OCI-LY3 (cell line): ENCODE data around the gene UMODL1.

Experiments
- H2AFZ ChIP-seq: fragments of 200-600, 300-600 bp; shearing (Covaris generic); 2 replicates; pipeline ENCODE4 v1.6.0; 2014; ENCODE audit warnings: antibody characterized with exemption, low read depth, low read length
- H3K27ac ChIP-seq: fragments of 200-600, 300-600 bp; sonication (generic); 2 replicates; pipeline ENCODE4 v1.5.1; 2014; ENCODE audit warnings: mild to moderate bottlenecking, low read length, moderate library complexity, mixed read lengths
- H3K27me3 ChIP-seq: fragments of 200-600, 300-600 bp; sonication (generic); 2 replicates; pipeline ENCODE4 v1.6.1; 2014; ENCODE audit warnings: low read depth, low read length, mixed read lengths
- H3K36me3 ChIP-seq: fragments of 200-600, 300-600 bp; sonication (generic); replicated peaks from 2 replicates; pipeline ENCODE3; 2014; ENCODE audit warnings: low read depth, low read length, mixed read lengths
- H3K4me1 ChIP-seq: fragments of 300-600, 200-600 bp; sonication (generic); 2 replicates; pipeline ENCODE4 v1.6.1; 2014; ENCODE audit warnings: low read length, mixed read lengths
- H3K4me2 ChIP-seq: fragments of 200-600, 300-600 bp; sonication (generic); 2 replicates; pipeline ENCODE4 v1.6.1; 2014; ENCODE audit warnings: low read length, mixed read lengths
- H3K4me3 ChIP-seq: fragments of 300-600, 200-600 bp; sonication (generic); 2 replicates; pipeline ENCODE4 v1.5.1; 2014; ENCODE audit warnings: antibody characterized with exemption, mild to moderate bottlenecking, low read length, moderate library complexity
- H3K79me2 ChIP-seq: fragments of 300-600, 200-600 bp; shearing (Covaris generic); 2 replicates; pipeline ENCODE4 v1.6.1; 2014; ENCODE audit warnings: mild to moderate bottlenecking, low read length, mixed read lengths
- H3K9ac ChIP-seq: fragments of 300-600, 200-600 bp; shearing (Covaris generic); 2 replicates; pipeline ENCODE4 v1.6.0; 2014; ENCODE audit warnings: mild to moderate bottlenecking, low read length, moderate library complexity
- H3K9me3 ChIP-seq: fragments of 200-600, 300-600 bp; shearing (Covaris generic); 2 replicates; pipeline ENCODE4 v1.6.1; 2014; ENCODE audit warnings: low read length, mixed read lengths; ENCODE audit not compliant: insufficient read depth
- H4K20me1 ChIP-seq: fragments of 200-600, 300-600 bp; sonication (generic); 2 replicates; pipeline ENCODE4 v1.6.1; 2016; ENCODE audit warnings: low read length, mixed read lengths; ENCODE audit not compliant: insufficient read depth
- EZH2phosphoT487 ChIP-seq: fragments of 200-600 bp; shearing (Covaris generic); IDR thresholded peaks from 2 replicates; pipeline ENCODE4 v1.6.1; 2018; ENCODE audit warnings: antibody characterized with exemption, mixed run types, low read depth
- TF ChIP-seq, protein P1 (sequence below): fragments of 200-600, 300-600 bp; sonication (generic); IDR thresholded peaks from 2 replicates; pipeline ENCODE4 v1.5.1; 2014; ENCODE audit warnings: antibody characterized with exemption, low read length, low read depth

Gene UMODL1

DNA sequence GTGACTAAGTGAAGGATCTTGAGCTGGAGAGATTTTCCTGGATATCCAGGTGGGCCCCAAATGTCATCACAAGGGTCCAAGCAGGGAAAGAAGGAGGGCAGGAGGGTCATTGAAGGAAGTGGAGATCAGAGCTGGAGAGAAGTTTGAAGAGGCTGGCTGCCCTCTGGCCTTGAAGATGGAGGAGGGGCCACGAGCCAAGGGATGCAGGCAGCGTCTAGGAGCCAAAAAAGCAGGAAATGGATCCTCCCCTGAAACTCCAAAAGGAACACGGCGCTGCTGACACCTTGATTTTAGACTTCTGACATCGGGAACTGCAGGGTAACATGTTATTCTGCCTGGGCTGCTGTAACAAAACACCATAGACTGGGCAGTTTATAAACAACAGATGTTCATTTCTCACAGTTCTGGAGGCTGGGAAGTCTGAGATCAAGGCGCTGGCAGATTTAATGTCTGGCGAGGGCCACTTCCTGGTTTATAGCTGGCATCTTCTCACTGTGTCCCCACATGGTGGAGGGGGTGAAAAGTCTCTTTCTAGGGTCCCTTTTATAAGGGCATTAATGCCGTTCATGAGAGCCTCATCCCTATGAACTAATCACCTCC, 32.2 kb upstream of the UMODL1 start:
- Histone ChIP-seq H3K27me3 (no peaks in the 10 kb centered on the region), H3K4me3 (no peak overlapping the region), H3K36me3 (no peaks in the 10 kb centered on the region), H4K20me1 (no peaks in the 10 kb centered on the region), H3K4me2 (no peak overlapping the region), H3K9me3 (no peaks in the 10 kb centered on the region), H3K4me1 (no peaks in the 10 kb centered on the region), H3K27ac (no peak overlapping the region), H3K9ac (no peak overlapping the region), H3K79me2 (no peaks in the 10 kb centered on the region), H2AFZ (no peak overlapping the region)
- TF ChIP-seq, protein P1, sequence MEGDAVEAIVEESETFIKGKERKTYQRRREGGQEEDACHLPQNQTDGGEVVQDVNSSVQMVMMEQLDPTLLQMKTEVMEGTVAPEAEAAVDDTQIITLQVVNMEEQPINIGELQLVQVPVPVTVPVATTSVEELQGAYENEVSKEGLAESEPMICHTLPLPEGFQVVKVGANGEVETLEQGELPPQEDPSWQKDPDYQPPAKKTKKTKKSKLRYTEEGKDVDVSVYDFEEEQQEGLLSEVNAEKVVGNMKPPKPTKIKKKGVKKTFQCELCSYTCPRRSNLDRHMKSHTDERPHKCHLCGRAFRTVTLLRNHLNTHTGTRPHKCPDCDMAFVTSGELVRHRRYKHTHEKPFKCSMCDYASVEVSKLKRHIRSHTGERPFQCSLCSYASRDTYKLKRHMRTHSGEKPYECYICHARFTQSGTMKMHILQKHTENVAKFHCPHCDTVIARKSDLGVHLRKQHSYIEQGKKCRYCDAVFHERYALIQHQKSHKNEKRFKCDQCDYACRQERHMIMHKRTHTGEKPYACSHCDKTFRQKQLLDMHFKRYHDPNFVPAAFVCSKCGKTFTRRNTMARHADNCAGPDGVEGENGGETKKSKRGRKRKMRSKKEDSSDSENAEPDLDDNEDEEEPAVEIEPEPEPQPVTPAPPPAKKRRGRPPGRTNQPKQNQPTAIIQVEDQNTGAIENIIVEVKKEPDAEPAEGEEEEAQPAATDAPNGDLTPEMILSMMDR: no peak
- TF ChIP-seq EZH2phosphoT487: no peak

DNA sequence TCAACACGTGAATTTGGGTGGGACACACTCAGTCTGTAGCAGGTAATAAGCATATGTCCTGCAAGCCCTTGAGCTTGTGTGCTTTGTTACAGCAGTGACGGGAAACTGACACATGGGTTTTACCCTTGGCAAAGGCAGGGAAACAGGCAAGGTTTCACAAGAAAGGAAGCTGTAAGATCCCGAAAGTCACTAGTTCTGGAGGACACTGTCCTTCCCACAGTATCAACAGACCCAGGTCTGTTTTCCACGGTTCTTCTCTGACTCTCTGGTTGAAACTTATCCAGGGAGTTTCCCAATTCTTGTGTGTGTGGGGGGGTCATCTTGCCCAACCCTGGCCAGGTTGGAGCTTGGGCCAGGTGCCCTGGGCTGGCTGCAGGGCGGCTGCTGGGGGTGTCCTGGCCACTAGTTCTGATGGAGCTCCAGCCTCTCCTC, 31.6 kb upstream of the UMODL1 start:
- no peak overlapping the region for H3K4me2 ChIP-seq

GRCh38 chr21:42039911-42040351, 31.2 kb upstream of the UMODL1 start:
- Histone ChIP-seq H3K9ac (no peak overlapping the region), H2AFZ (no peak overlapping the region), H3K4me3 (no peak overlapping the region), H3K79me2 (no peaks in the 10 kb centered on the region), H3K27ac (no peak overlapping the region), H3K27me3 (no peaks in the 10 kb centered on the region), H3K4me1 (no peaks in the 10 kb centered on the region), H4K20me1 (no peaks in the 10 kb centered on the region), H3K36me3 (no peaks in the 10 kb centered on the region), H3K9me3 (no peaks in the 10 kb centered on the region), H3K4me2 (no peak overlapping the region)
- TF ChIP-seq EZH2phosphoT487: no peak
- TF ChIP-seq, protein P1: no peak

More for the DNA sequence above, 31.6 kb upstream of the UMODL1 start:
- Histone ChIP-seq H3K36me3 (no peaks in the 10 kb centered on the region), H3K79me2 (no peaks in the 10 kb centered on the region), H3K27ac (no peak overlapping the region), H3K9ac (no peak overlapping the region), H3K4me3 (no peak overlapping the region), H2AFZ (no peak overlapping the region), H3K4me1 (no peaks in the 10 kb centered on the region), H4K20me1 (no peaks in the 10 kb centered on the region), H3K9me3 (no peaks in the 10 kb centered on the region), H3K27me3 (no peaks in the 10 kb centered on the region)
- TF ChIP-seq EZH2phosphoT487: no peak
- TF ChIP-seq, protein P1: no peak

DNA sequence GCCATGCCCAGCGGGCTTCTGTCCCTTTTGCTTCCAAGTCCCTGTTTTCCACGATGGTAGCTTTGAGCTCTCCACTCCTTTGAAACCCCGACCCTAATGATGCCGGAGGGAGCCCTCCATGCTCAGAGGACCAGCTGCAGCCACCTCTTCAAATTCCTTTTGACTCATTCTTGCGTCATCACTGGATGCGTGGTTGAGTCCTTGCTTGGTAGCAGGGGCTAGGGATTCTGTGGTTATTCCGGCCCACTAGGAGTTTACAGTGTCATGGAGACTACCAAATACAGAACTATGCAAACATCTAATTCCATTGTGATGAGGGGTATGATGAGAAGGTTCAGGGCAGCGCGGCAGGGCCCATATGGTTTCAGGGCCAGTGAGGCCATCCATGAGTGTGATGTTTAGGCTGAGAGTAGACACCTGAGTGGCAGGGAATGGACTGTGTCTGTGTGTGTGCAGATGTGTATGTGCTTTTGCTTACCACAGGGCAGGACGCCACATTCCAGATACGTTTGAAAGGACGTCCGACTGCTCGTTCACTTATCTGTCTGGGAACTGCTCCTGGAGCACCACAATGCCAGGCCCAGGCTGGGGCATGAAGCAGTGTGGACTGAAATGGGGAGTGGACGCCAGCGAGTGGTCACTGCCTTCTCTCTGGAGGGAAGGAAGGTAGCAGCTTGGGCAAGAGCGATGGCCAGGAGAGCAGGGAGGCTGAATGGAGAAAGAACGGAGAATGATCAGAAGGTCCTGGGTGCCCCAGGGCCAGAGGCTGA, 30.5 kb upstream of the UMODL1 start:
- no peak overlapping the region for H3K27ac ChIP-seq
- H3K9ac ChIP-seq: no peak overlapping the region
- no peaks in the 10 kb centered on the region for H4K20me1 ChIP-seq
- TF ChIP-seq, protein P1: no peak
- no peak for TF ChIP-seq EZH2phosphoT487
- H3K9me3 ChIP-seq: no peaks in the 10 kb centered on the region
- no peak overlapping the region for H2AFZ ChIP-seq
- no peak overlapping the region for H3K4me2 ChIP-seq
- no peaks in the 10 kb centered on the region for H3K27me3 ChIP-seq
- no peaks in the 10 kb centered on the region for H3K79me2 ChIP-seq
- H3K36me3 ChIP-seq: no peaks in the 10 kb centered on the region
- H3K4me3 ChIP-seq: no peak overlapping the region
- H3K4me1 ChIP-seq: no peaks in the 10 kb centered on the region
